PC-9 (cell line): ENCODE results near the gene RASSF10. TPM values are rescaled to one million over a fixed set of nuclear protein-coding genes. Genes with fewer than 3 reads are reported as not detected.

Experiments
- BruUV-seq: library from RNA; stranded (reverse); fragments of 400-500 nt; replicated peaks from 2 replicates; lab custom pipeline; 2021; lab: Mats Ljungman, UMichigan
- CTCF ChIA-PET: fragments of 300-600 bp; sonication (Branson Sonifier 250); formaldehyde crosslinking; loops from one replicate; lab custom pipeline; 2022; ENCODE audit warnings: antibody characterized with exemption; lab: Charles Lee
- POLR2A ChIA-PET: fragments of 300-600 bp; sonication (Branson Sonifier 250); formaldehyde crosslinking; loops from one replicate; lab custom pipeline; 2022; ENCODE audit warnings: antibody characterized with exemption; ENCODE audit not compliant: unreplicated experiment; lab: Charles Lee
- DNase-seq, 2 experiments: peaks; one replicate each; pipeline versions ENCODE4 v3.0.0 to v3.0.0-alpha.2; 2015 to 2022; ENCODE audit warnings: mixed read lengths in 1 of 2
- H2AFZ ChIP-seq: fragments of 200-600 bp; sonication (generic); 2 replicates; pipeline ENCODE4 v1.8.1; 2017; ENCODE audit warnings: antibody characterized with exemption
- H3F3A ChIP-seq: fragments of 200-600 bp; sonication (generic); 2 replicates; pipeline ENCODE4 v1.8.1; 2017; ENCODE audit warnings: antibody characterized with exemption, mild to moderate bottlenecking, low read depth; ENCODE audit not compliant: insufficient read depth
- H3K27ac ChIP-seq: fragments of 200-600 bp; sonication (generic); 2 replicates; pipeline ENCODE4 v1.6.1; 2016; ENCODE audit warnings: mixed run types
- H3K27me3 ChIP-seq: fragments of 200-600 bp; sonication (generic); 2 replicates; pipeline ENCODE4 v1.6.1; 2016; ENCODE audit warnings: low read depth, mixed run types; ENCODE audit not compliant: insufficient read depth
- H3K36me3 ChIP-seq: fragments of 200-600 bp; sonication (generic); 2 replicates; pipeline ENCODE4 v1.6.1; 2016; ENCODE audit warnings: low read depth, mixed run types
- H3K4me1 ChIP-seq: fragments of 200-600 bp; sonication (generic); replicated peaks from 2 replicates; pipeline ENCODE4 v1.6.1; 2016; ENCODE audit warnings: mixed run types; ENCODE audit not compliant: insufficient read depth
- H3K4me2 ChIP-seq: fragments of 200-600 bp; sonication (generic); 2 replicates; pipeline ENCODE4 v1.6.1; 2017; ENCODE audit warnings: mixed run types
- H3K4me3 ChIP-seq: fragments of 200-600 bp; sonication (generic); 2 replicates; pipeline ENCODE4 v1.6.1; 2016; ENCODE audit warnings: mixed run types
- H3K79me2 ChIP-seq: fragments of 200-600 bp; sonication (generic); 2 replicates; pipeline ENCODE4 v1.6.1; 2017; ENCODE audit warnings: low read depth, mixed run types
- H3K9me2 ChIP-seq: fragments of 200-600 bp; sonication (generic); 2 replicates; pipeline ENCODE4 v1.8.1; 2017; ENCODE audit warnings: mild to moderate bottlenecking; ENCODE audit not compliant: insufficient read depth
- H3K9me3 ChIP-seq: fragments of 200-600 bp; sonication (generic); 2 replicates; pipeline ENCODE4 v1.8.1; 2016; ENCODE audit warnings: low read depth; ENCODE audit not compliant: insufficient read depth
- H4K20me1 ChIP-seq: fragments of 200-600 bp; sonication (generic); 2 replicates; pipeline ENCODE4 v1.8.1; 2017; ENCODE audit not compliant: insufficient read depth
- CTCF ChIP-seq: fragments of 200-600 bp; sonication (generic); conservative IDR thresholded peaks from 2 replicates; pipeline ENCODE4 v1.6.1; 2017; ENCODE audit warnings: mixed run types, antibody characterized with exemption, mild to moderate bottlenecking, moderate library complexity
- EZH2 ChIP-seq: fragments of 200-600 bp; sonication (generic); IDR thresholded peaks from 2 replicates; pipeline ENCODE4 v1.8.0; 2017; ENCODE audit warnings: antibody characterized with exemption, low read depth
- intact Hi-C: fragments of 100-400 bp; cut with micrococcal nuclease; formaldehyde crosslinking; loops from one replicate; pipeline ENCODE4 v1.10.0; 2022; ENCODE audit not compliant: unreplicated experiment
- total RNA-seq: library from RNA; stranded (reverse); gene quantifications from 2 replicates; pipeline ENCODE4 v1.2.3, GENCODE V29; 2021

RASSF10 gene
- total RNA-seq, 1 experiment from 2014 or later: 0.35 TPM

GRCh38 chr11:12979928-12980689 is 29.0 kb upstream of the RASSF10 start:
- Histone ChIP-seq H3K4me3 (no peak overlapping the region), H3K4me1 (no peaks in the 10 kb centered on the region), H3K79me2 (no peaks in the 10 kb centered on the region), H3K9me3 (no peaks in the 10 kb centered on the region), H3K27ac (no peak overlapping the region), H3K9me2 (no peaks in the 10 kb centered on the region), H3K4me2 (no peak overlapping the region), H4K20me1 (no peaks in the 10 kb centered on the region), H3F3A (no peaks in the 10 kb centered on the region), H3K36me3 (no peaks in the 10 kb centered on the region), H3K27me3 (no peaks in the 10 kb centered on the region), H2AFZ (no peak overlapping the region)
- ChIA-PET CTCF (interaction anchor here (0.6 kb wide), 1 partner anchor 171 kb away, joined by 3 read pairs; no protein-coding TSS in a partner anchor), POLR2A (no interaction called here)
- intact Hi-C loops: no loop called here
- TF ChIP-seq EZH2 (no peak), CTCF (no peak)
- no TSS peak for BruUV-seq
- DNase-seq: no peak

GRCh38 chr11:12981676-12982522 is 27.2 kb upstream of the RASSF10 start:
- CTCF ChIA-PET: interaction anchor here (0.6 to 0.7 kb wide), 2 partner anchors 16 to 68 kb away, joined by 3 to 8 read pairs; no protein-coding TSS in a partner anchor
- POLR2A ChIA-PET: no interaction called here
- Histone ChIP-seq H3K79me2 (no peaks in the 10 kb centered on the region), H4K20me1 (no peaks in the 10 kb centered on the region), H3F3A (no peaks in the 10 kb centered on the region), H3K9me2 (no peaks in the 10 kb centered on the region), H3K4me1 (no peaks in the 10 kb centered on the region), H3K36me3 (no peaks in the 10 kb centered on the region), H2AFZ (no peak overlapping the region), H3K27me3 (no peaks in the 10 kb centered on the region), H3K27ac (no peak overlapping the region), H3K9me3 (no peaks in the 10 kb centered on the region), H3K4me2 (no peak overlapping the region), H3K4me3 (no peak overlapping the region)
- no TSS peak for BruUV-seq
- no peak for TF ChIP-seq EZH2
- intact Hi-C loops: no loop called here
- peak in 1 of 2 experiments; percentile 39 for DNase-seq

- Histone ChIP-seq H3F3A (no peaks in the 10 kb centered on the region), H3K79me2 (no peaks in the 10 kb centered on the region), H2AFZ (no peak overlapping the region), H3K9me2 (no peaks in the 10 kb centered on the region), H3K4me2 (no peak overlapping the region), H3K27ac (no peak overlapping the region), H3K4me3 (no peak overlapping the region), H4K20me1 (no peaks in the 10 kb centered on the region), H3K27me3 (no peaks in the 10 kb centered on the region), H3K36me3 (no peaks in the 10 kb centered on the region), H3K4me1 (no peaks in the 10 kb centered on the region), H3K9me3 (no peaks in the 10 kb centered on the region)
- BruUV-seq: no TSS peak
- CTCF ChIA-PET: interaction anchor here (0.6 kb wide), 1 partner anchor 163 kb away, joined by 12 read pairs; no protein-coding TSS in a partner anchor
- no peak for DNase-seq
- no peak for TF ChIP-seq CTCF
- TF ChIP-seq EZH2: no peak
- POLR2A ChIA-PET: no interaction called here
- intact Hi-C loops: no loop called here
Measured at GRCh38 chr11:12983336-12983735, 25.8 kb upstream of the RASSF10 start.
